WTC11 (cell line): Measurements from ENCODE around the gene WDR64.

Experiments
- AFF4 ChIP-seq: sonication (generic); formaldehyde crosslinking; IDR thresholded peaks from 2 replicates; pipeline ENCODE4 v1.8.1; 2023; ENCODE audit warnings: mild to moderate bottlenecking, missing genetic modification reagents, borderline replicate concordance
- AR ChIP-seq: fragments of 250-450 bp; sonication (Bioruptor Pico); IDR thresholded peaks from 2 replicates; pipeline ENCODE4 v1.9.0; 2021; ENCODE audit warnings: mild to moderate bottlenecking
- CREB1 ChIP-seq: sonication (generic); formaldehyde crosslinking; IDR thresholded peaks from 2 replicates; pipeline ENCODE4 v1.8.0; 2023; ENCODE audit warnings: mild to moderate bottlenecking, missing genetic modification reagents
- CTCF ChIP-seq: fragments of 200-600 bp; IDR thresholded peaks from 2 replicates; pipeline ENCODE4 v1.8.0; 2022; ENCODE audit warnings: antibody characterized with exemption
- E2F4 ChIP-seq: sonication (generic); formaldehyde crosslinking; IDR thresholded peaks from 2 replicates; pipeline ENCODE4 v1.8.1; 2022; ENCODE audit warnings: low read depth, mild to moderate bottlenecking, moderate library complexity, missing genetic modification reagents, borderline replicate concordance
- FOXK1 ChIP-seq: sonication (generic); formaldehyde crosslinking; IDR thresholded peaks from 2 replicates; pipeline ENCODE4 v1.8.0; 2022; ENCODE audit warnings: mild to moderate bottlenecking, moderate library complexity, missing genetic modification reagents
- NR3C1 ChIP-seq: sonication (generic); formaldehyde crosslinking; conservative IDR thresholded peaks from 2 replicates; pipeline ENCODE4 v1.8.1; 2023; ENCODE audit warnings: low read depth, mild to moderate bottlenecking, missing genetic modification reagents
- PREB ChIP-seq: sonication (generic); formaldehyde crosslinking; IDR thresholded peaks from 2 replicates; pipeline ENCODE4 v1.8.1; 2022; ENCODE audit warnings: mild to moderate bottlenecking, missing genetic modification reagents, moderate library complexity, borderline replicate concordance
- SP1 ChIP-seq: sonication (generic); formaldehyde crosslinking; conservative IDR thresholded peaks from 2 replicates; pipeline ENCODE4 v1.8.1; 2022; ENCODE audit warnings: missing genetic modification reagents
- ZNF232 ChIP-seq: sonication (generic); formaldehyde crosslinking; IDR thresholded peaks from 2 replicates; pipeline ENCODE4 v1.8.0; 2022; ENCODE audit warnings: mild to moderate bottlenecking, missing genetic modification reagents
- ZNF671 ChIP-seq: fragments of 250-450 bp; sonication (Bioruptor Pico); IDR thresholded peaks from 2 replicates; pipeline ENCODE4 v1.8.0; 2021; ENCODE audit warnings: mild to moderate bottlenecking

- no peak for TF ChIP-seq CTCF
- TF ChIP-seq SP1 (CRISPR knock-in tag): no peak
- TF ChIP-seq PREB (CRISPR knock-in tag): no peak
- TF ChIP-seq FOXK1 (CRISPR knock-in tag): no peak
- no peak for TF ChIP-seq NR3C1 (CRISPR knock-in tag)
- TF ChIP-seq ZNF232 (CRISPR knock-in tag): no peak
- TF ChIP-seq ZNF671 (CRISPR knock-in tag): no peak
- no peak for TF ChIP-seq E2F4 (CRISPR knock-in tag)
- no peak for TF ChIP-seq AR (CRISPR knock-in tag)
- TF ChIP-seq AFF4 (CRISPR knock-in tag): no peak
- no peak for TF ChIP-seq CREB1 (CRISPR knock-in tag)
Measured at GRCh38 chr1:241829468-241829867, 177.4 kb downstream of the WDR64 start.
